ENCODE results near the gene DESI2.

DESI2 gene

GRCh38 chr1:244699741-244700140 is 46.8 kb downstream of the DESI2 start:
- ATAC-seq (ENCODE audit: insufficient read depth, low read depth), result no peak
- Histone ChIP-seq H3K79me2 (ENCODE audit: insufficient read depth, low read length) (no peaks in the 10 kb centered on the region), H3K27ac (ENCODE audit: low read length) (no peak overlapping the region), H3K4me1 (ENCODE audit: insufficient read depth, low read length) (no peaks in the 10 kb centered on the region), H3K27me3 (ENCODE audit: insufficient read depth, low read length, poor library complexity) (no peaks in the 10 kb centered on the region), H2AFZ (ENCODE audit: low read depth, low read length) (no peak overlapping the region), H3K9ac (ENCODE audit: low read depth, low read length) (no peak overlapping the region), H3K4me2 (ENCODE audit: insufficient read depth, low read length) (no peak overlapping the region), H4K20me1 (ENCODE audit: insufficient read depth, low read length) (no peaks in the 10 kb centered on the region), H3K9me3 (ENCODE audit: insufficient read depth, low read length, severe bottlenecking) (peaks cover 5% of the 10 kb centered on the region), H3K36me3 (ENCODE audit: insufficient read depth, low read length) (peaks cover 79% of the 10 kb centered on the region), H3K4me3 (ENCODE audit: low read depth in 1 of 2, low read length in 2 of 2) (no peak overlapping the region)
- TF ChIP-seq EZH2 (IDR thresholded peaks at IDR 0.05; ENCODE audit: borderline replicate concordance, low read depth, low read length, severe bottlenecking) (no peak), CTCF (IDR thresholded peaks at IDR 0.05; ENCODE audit: borderline replicate concordance, extremely low read depth, low read length, poor library complexity, severe bottlenecking) (no peak)
- no peak for DNase-seq

GRCh38 chr1:244700808-244701207 is 47.9 kb downstream of the DESI2 start:
- DNase-seq (no peak), ATAC-seq (ENCODE audit: insufficient read depth, low read depth) (no peak)
- no peaks in the 10 kb centered on the region for H3K27me3 ChIP-seq (ENCODE audit: insufficient read depth, low read length, poor library complexity)
- H3K9ac ChIP-seq (ENCODE audit: low read depth, low read length), result no peak overlapping the region
- no peaks in the 10 kb centered on the region for H4K20me1 ChIP-seq (ENCODE audit: insufficient read depth, low read length)
- H3K4me3 ChIP-seq (ENCODE audit: low read depth in 1 of 2, low read length in 2 of 2), result no peak overlapping the region
- H3K9me3 ChIP-seq (ENCODE audit: insufficient read depth, low read length, severe bottlenecking), result peaks cover 5% of the 10 kb centered on the region
- no peak overlapping the region for H2AFZ ChIP-seq (ENCODE audit: low read depth, low read length)
- H3K4me2 ChIP-seq (ENCODE audit: insufficient read depth, low read length), result no peak overlapping the region
- no peak overlapping the region for H3K27ac ChIP-seq (ENCODE audit: low read length)
- TF ChIP-seq EZH2 (IDR thresholded peaks at IDR 0.05; ENCODE audit: borderline replicate concordance, low read depth, low read length, severe bottlenecking), result no peak
- TF ChIP-seq CTCF (IDR thresholded peaks at IDR 0.05; ENCODE audit: borderline replicate concordance, extremely low read depth, low read length, poor library complexity, severe bottlenecking), result no peak
- no peaks in the 10 kb centered on the region for H3K79me2 ChIP-seq (ENCODE audit: insufficient read depth, low read length)
- peaks cover 82% of the 10 kb centered on the region for H3K36me3 ChIP-seq (ENCODE audit: insufficient read depth, low read length)
- no peaks in the 10 kb centered on the region for H3K4me1 ChIP-seq (ENCODE audit: insufficient read depth, low read length)

GRCh38 chr1:244702620-244703019 is 49.7 kb downstream of the DESI2 start:
- H3K9ac ChIP-seq (ENCODE audit: low read depth, low read length), result no peak overlapping the region
- H3K4me3 ChIP-seq (ENCODE audit: low read depth in 1 of 2, low read length in 2 of 2), result no peak overlapping the region
- no peaks in the 10 kb centered on the region for H3K79me2 ChIP-seq (ENCODE audit: insufficient read depth, low read length)
- H3K4me2 ChIP-seq (ENCODE audit: insufficient read depth, low read length), result no peak overlapping the region
- no peak for TF ChIP-seq CTCF (IDR thresholded peaks at IDR 0.05; ENCODE audit: borderline replicate concordance, extremely low read depth, low read length, poor library complexity, severe bottlenecking)
- TF ChIP-seq EZH2 (IDR thresholded peaks at IDR 0.05; ENCODE audit: borderline replicate concordance, low read depth, low read length, severe bottlenecking), result no peak
- DNase-seq (no peak), ATAC-seq (ENCODE audit: insufficient read depth, low read depth) (no peak)
- no peaks in the 10 kb centered on the region for H3K27me3 ChIP-seq (ENCODE audit: insufficient read depth, low read length, poor library complexity)
- H3K9me3 ChIP-seq (ENCODE audit: insufficient read depth, low read length, severe bottlenecking), result peaks cover 5% of the 10 kb centered on the region
- no peaks in the 10 kb centered on the region for H3K4me1 ChIP-seq (ENCODE audit: insufficient read depth, low read length)
- no peak overlapping the region for H3K27ac ChIP-seq (ENCODE audit: low read length)
- H4K20me1 ChIP-seq (ENCODE audit: insufficient read depth, low read length), result no peaks in the 10 kb centered on the region
- no peak overlapping the region for H2AFZ ChIP-seq (ENCODE audit: low read depth, low read length)
- peaks cover 71% of the 10 kb centered on the region for H3K36me3 ChIP-seq (ENCODE audit: insufficient read depth, low read length)

GRCh38 chr1:244704107-244704506 is 51.2 kb downstream of the DESI2 start:
- Histone ChIP-seq H3K9me3 (ENCODE audit: insufficient read depth, low read length, severe bottlenecking) (peaks cover 5% of the 10 kb centered on the region), H3K36me3 (ENCODE audit: insufficient read depth, low read length) (peaks cover 56% of the 10 kb centered on the region), H3K9ac (ENCODE audit: low read depth, low read length) (no peak overlapping the region), H4K20me1 (ENCODE audit: insufficient read depth, low read length) (no peaks in the 10 kb centered on the region), H3K27ac (ENCODE audit: low read length) (no peak overlapping the region), H3K4me3 (ENCODE audit: low read depth in 1 of 2, low read length in 2 of 2) (no peak overlapping the region), H2AFZ (ENCODE audit: low read depth, low read length) (no peak overlapping the region), H3K4me1 (ENCODE audit: insufficient read depth, low read length) (no peaks in the 10 kb centered on the region), H3K27me3 (ENCODE audit: insufficient read depth, low read length, poor library complexity) (no peaks in the 10 kb centered on the region), H3K79me2 (ENCODE audit: insufficient read depth, low read length) (no peaks in the 10 kb centered on the region), H3K4me2 (ENCODE audit: insufficient read depth, low read length) (no peak overlapping the region)
- ATAC-seq (ENCODE audit: insufficient read depth, low read depth) (no peak), DNase-seq (no peak)
- no peak for TF ChIP-seq CTCF (IDR thresholded peaks at IDR 0.05; ENCODE audit: borderline replicate concordance, extremely low read depth, low read length, poor library complexity, severe bottlenecking)

Data from DND-41 (cell line).